ENCODE measurements around the gene ZNF563.

GRCh38 chr19:12272386-12272785, 61.0 kb downstream of the ZNF563 start:
- no peak for TF ChIP-seq POLR2A (IDR thresholded peaks at IDR 0.05)
- TF ChIP-seq CTCF (IDR thresholded peaks at IDR 0.05), result no peak
